H7 (cell line): ENCODE results near the gene CAPN5. TPM values are rescaled to one million over a fixed set of nuclear protein-coding genes. Genes with fewer than 3 reads are reported as not detected.
"Not testable (repeated sequence)": the region's sequence is repeated elsewhere in the genome, so short reads cannot be mapped to it uniquely, and the experiment has no call there.

Experiments used
- DNase-seq: peaks from one replicate; pipeline ENCODE4 v3.0.0; 2012
- H3K27me3 ChIP-seq: 2 replicates; pipeline ENCODE4 v1.6.0; 2011; ENCODE audit warnings: mild to moderate bottlenecking, low read length; ENCODE audit not compliant: control insufficient read depth, insufficient read depth
- H3K36me3 ChIP-seq: replicated peaks from 2 replicates; pipeline ENCODE4 v1.5.1; 2011; ENCODE audit warnings: low read length; ENCODE audit not compliant: control insufficient read depth, insufficient read depth
- H3K4me3 ChIP-seq: 2 replicates; pipeline ENCODE4 v1.5.1; 2011; ENCODE audit warnings: low read depth, mild to moderate bottlenecking, control low read depth, low read length, moderate library complexity; ENCODE audit not compliant: insufficient read depth
- total RNA-seq: library from RNA; depleted of rRNA; stranded (reverse); fragments of >200 nt; shearing (Covaris generic); gene quantifications from 2 replicates; pipeline ENCODE4 v1.2.3, GENCODE V29; 2014; rRNA removed

The CAPN5 gene
- total RNA-seq: 15.9 and 16.3 TPM in 2 replicates

GRCh38 chr11:77066229-77067042 lies at the start of gene CAPN5:
CAPN5 (plus strand) TSS chr11:77066971; CDS start chr11:77084887, 17,916 bp downstream.
- no peaks in the 10 kb centered on the region for H3K36me3 ChIP-seq
- peak; percentile 100 for DNase-seq
- H3K27me3 ChIP-seq: peaks cover 4% of the 10 kb centered on the region; the same call in 1 of the 2 replicates
- peak within 1 kb of the TSS; percentile 61 for H3K4me3 ChIP-seq

- not testable (repeated sequence) for H3K27me3 ChIP-seq, H3K36me3 ChIP-seq, H3K4me3 ChIP-seq, DNase-seq
These were observed 48.3 kb upstream of the CAPN5 start for GRCh38 chr11:77018396-77018924.

GRCh38 chr11:77019976-77020595 lies 46.7 kb upstream of the CAPN5 start:
- DNase-seq: no peak
- Histone ChIP-seq H3K4me3 (no peak overlapping the region), H3K36me3 (no peaks in the 10 kb centered on the region), H3K27me3 (no peaks in the 10 kb centered on the region)

- no peak for DNase-seq
- Histone ChIP-seq H3K27me3 (no peaks in the 10 kb centered on the region), H3K4me3 (no peak overlapping the region), H3K36me3 (no peaks in the 10 kb centered on the region)
These were observed 46.0 kb upstream of the CAPN5 start for GRCh38 chr11:77020734-77021133.

GRCh38 chr11:77024745-77025144 lies 42.0 kb upstream of the CAPN5 start:
- H3K36me3 ChIP-seq: no peaks in the 10 kb centered on the region
- no peak overlapping the region for H3K4me3 ChIP-seq
- no peak for DNase-seq
- H3K27me3 ChIP-seq: no peaks in the 10 kb centered on the region

- Histone ChIP-seq H3K27me3 (no peaks in the 10 kb centered on the region; the same call in 1 of the 2 replicates), H3K4me3 (no peak overlapping the region), H3K36me3 (no peaks in the 10 kb centered on the region)
- no peak for DNase-seq
These were observed 40.5 kb upstream of the CAPN5 start for GRCh38 chr11:77026221-77026620.

GRCh38 chr11:77026743-77027142 lies 40.0 kb upstream of the CAPN5 start:
- DNase-seq: no peak
- no peaks in the 10 kb centered on the region; the same call in 1 of the 2 replicates for H3K27me3 ChIP-seq
- H3K4me3 ChIP-seq: no peak overlapping the region
- H3K36me3 ChIP-seq: no peaks in the 10 kb centered on the region

- Histone ChIP-seq H3K36me3 (no peaks in the 10 kb centered on the region), H3K4me3 (no peak overlapping the region), H3K27me3 (no peaks in the 10 kb centered on the region; the same call in 1 of the 2 replicates)
- no peak for DNase-seq
These were observed 39.5 kb upstream of the CAPN5 start for GRCh38 chr11:77027275-77027674.

GRCh38 chr11:77029829-77030228 lies 36.9 kb upstream of the CAPN5 start:
- H3K27me3 ChIP-seq: no peaks in the 10 kb centered on the region; the same call in 1 of the 2 replicates
- H3K4me3 ChIP-seq: no peak overlapping the region
- DNase-seq: no peak
- H3K36me3 ChIP-seq: no peaks in the 10 kb centered on the region

- DNase-seq: peak; percentile 26
- Histone ChIP-seq H3K36me3 (no peaks in the 10 kb centered on the region), H3K27me3 (no peaks in the 10 kb centered on the region; the same call in 1 of the 2 replicates), H3K4me3 (no peak overlapping the region)
These were observed 35.8 kb upstream of the CAPN5 start for GRCh38 chr11:77030834-77031414.

- no peak for DNase-seq
- Histone ChIP-seq H3K4me3 (no peak overlapping the region), H3K36me3 (no peaks in the 10 kb centered on the region), H3K27me3 (no peaks in the 10 kb centered on the region; the same call in 1 of the 2 replicates)
These were observed 35.2 kb upstream of the CAPN5 start for GRCh38 chr11:77031599-77031998.

GRCh38 chr11:77035039-77035438 lies 31.7 kb upstream of the CAPN5 start:
- DNase-seq: no peak
- Histone ChIP-seq H3K36me3 (no peaks in the 10 kb centered on the region), H3K27me3 (peaks cover 16% of the 10 kb centered on the region), H3K4me3 (no peak overlapping the region)

- DNase-seq: no peak
- peaks cover 21% of the 10 kb centered on the region for H3K27me3 ChIP-seq
- H3K4me3 ChIP-seq: no peak overlapping the region
- no peaks in the 10 kb centered on the region for H3K36me3 ChIP-seq
These were observed 31.2 kb upstream of the CAPN5 start for GRCh38 chr11:77035580-77035979.

GRCh38 chr11:77036398-77036797 lies 30.4 kb upstream of the CAPN5 start:
- Histone ChIP-seq H3K36me3 (no peaks in the 10 kb centered on the region), H3K4me3 (no peak overlapping the region)
- DNase-seq: no peak

More at GRCh38 chr11:77036398-77036797, 30.4 kb upstream of the CAPN5 start:
- peaks cover 28% of the 10 kb centered on the region for H3K27me3 ChIP-seq
